ENCODE measurements around the gene MVK. TPM values are rescaled to one million over a fixed set of nuclear protein-coding genes. Genes with fewer than 3 reads are reported as not detected.

MVK gene
- total RNA-seq, 1 experiment from 2014 or later = 19.2 TPM

DNA sequence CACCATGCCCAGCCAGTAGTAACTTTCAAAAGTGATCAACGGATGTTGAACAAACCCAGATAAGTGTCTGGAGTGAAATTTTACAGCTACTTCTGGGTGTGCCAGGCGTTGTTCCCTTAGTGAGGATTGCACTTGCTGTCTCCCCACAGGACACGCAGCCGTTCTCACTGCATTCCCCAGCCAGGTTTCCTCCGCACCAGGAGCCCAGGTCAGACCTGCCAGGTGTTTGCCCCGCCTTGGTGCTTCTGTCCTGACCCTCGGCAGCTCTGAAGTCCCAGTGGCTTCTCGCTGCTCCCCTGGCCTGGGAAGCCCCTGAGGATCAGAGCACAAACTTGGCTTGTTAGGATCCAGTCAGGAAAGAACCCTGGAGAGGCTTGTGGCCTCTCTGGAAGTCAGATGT lies 36.5 kb upstream of the MVK start:
- H4K20me1 ChIP-seq (ENCODE audit: control insufficient read depth, insufficient read depth, insufficient read length) = no peaks in the 10 kb centered on the region
- H2AFZ ChIP-seq (ENCODE audit: low read length) = no peak overlapping the region
- Mint-ChIP-seq H3K9me3 (no peaks in the 10 kb centered on the region), H3K4me3 (no peak overlapping the region), H3K4me1 (0 out of 4 replicates have a peak, but pooled peaks cover 4 to 6% of the 10 kb centered on the region in 2 experiments), H3K27me3 (ENCODE audit: low read depth) (no peaks in the 10 kb centered on the region), H3K27ac (peak overlapping the region in 1 of 3 experiments; percentile 57; a peak in 2 of 7 replicates), H3K36me3 (ENCODE audit: insufficient read depth in 1 of 3, low read depth in 3 of 3) (peaks cover 0 to 3% (median 0%) of the 10 kb centered on the region in 3 experiments; a peak in 2 of 7 replicates)
- H2BK120ac ChIP-seq (ENCODE audit: low read depth, low read length, poor library complexity, severe bottlenecking) = no peak overlapping the region
- H4K8ac ChIP-seq (replicated peaks; ENCODE audit: insufficient read length, low read depth, low read length) = no peak overlapping the region
- no peak overlapping the region for H4K5ac ChIP-seq (ENCODE audit: insufficient read length, low read depth, low read length)
- no peak overlapping the region for H2BK20ac ChIP-seq (ENCODE audit: low read depth, low read length, poor library complexity, severe bottlenecking)
- H3K4me2 ChIP-seq (ENCODE audit: insufficient read depth, insufficient read length, low read length) = no peak overlapping the region
- no peaks in the 10 kb centered on the region for H3K23me2 ChIP-seq (ENCODE audit: insufficient read length, low read depth, low read length, poor library complexity, severe bottlenecking)
- no peak for DNase-seq
- no peaks in the 10 kb centered on the region for H3K9me3 ChIP-seq (ENCODE audit: control insufficient read depth, low read depth, low read length)
- H3K79me2 ChIP-seq (ENCODE audit: insufficient read depth, low read length) = no peaks in the 10 kb centered on the region
- no peak overlapping the region for H3K4ac ChIP-seq (ENCODE audit: low read depth, low read length)
- no peak for TF ChIP-seq CTCF (conservative IDR thresholded peaks at IDR 0.05)
- H2AK5ac ChIP-seq (ENCODE audit: insufficient read length, low read length) = no peak overlapping the region
- H2BK12ac ChIP-seq (ENCODE audit: insufficient read length, low read depth, low read length) = no peak overlapping the region
- H3K14ac ChIP-seq (ENCODE audit: insufficient read depth, low read length) = no peak overlapping the region
- H3T11ph ChIP-seq (ENCODE audit: low read length) = no peak overlapping the region
- no peak overlapping the region for H2BK15ac ChIP-seq (ENCODE audit: low read depth, low read length)
- H3K18ac ChIP-seq (ENCODE audit: insufficient read length, low read depth, low read length) = no peak overlapping the region
- WGBS (ENCODE audit: extremely low coverage, insufficient read length, low lambda C conversion rate) = no CpG with 5 or more reads among the region's 8 CpGs
- no peak overlapping the region for H4K91ac ChIP-seq (ENCODE audit: insufficient read length, low read depth, low read length)
- H2BK5ac ChIP-seq (ENCODE audit: insufficient read length, low read length) = no peak overlapping the region
- no peak overlapping the region for H3K56ac ChIP-seq (ENCODE audit: insufficient read length, low read depth, low read length)
- H3K9ac ChIP-seq (ENCODE audit: extremely low read depth, insufficient read length, low read length) = no peak overlapping the region
- no peak overlapping the region for H3K23ac ChIP-seq (ENCODE audit: insufficient read length, low read depth, low read length)
- no peaks in the 10 kb centered on the region for H3K4me1 ChIP-seq (ENCODE audit: insufficient read depth, low read length)
- no peaks in the 10 kb centered on the region for H3K27me3 ChIP-seq (ENCODE audit: insufficient read depth, low read length)
- no peaks in the 10 kb centered on the region for H3K79me1 ChIP-seq (ENCODE audit: insufficient read depth, low read depth, low read length, poor library complexity, severe bottlenecking)
- H3K27ac ChIP-seq (ENCODE audit: insufficient read length, low read depth, low read length) = no peak overlapping the region

All from H9 (cell line).